Keratinocyte (primary cell): ENCODE data around the gene RFX2. TPM values are rescaled to one million over a fixed set of nuclear protein-coding genes. Genes with fewer than 3 reads are reported as not detected.

Experiments used
- DNase-seq: peaks from one replicate; pipeline ENCODE4 v3.0.0-alpha.2; 2011; ENCODE audit warnings: low read depth, missing footprints, low spot score
- FAIRE-seq: peaks from 2 replicates; lab custom pipeline; 2011; peaks lifted over from hg19 to GRCh38; lab: Jason Lieb, UNC
- H2AFZ ChIP-seq: 2 replicates; pipeline ENCODE4 v1.6.0; 2012; ENCODE audit warnings: low read length, control low read depth, inconsistent platforms; ENCODE audit not compliant: control insufficient read depth
- H3K27ac ChIP-seq: 2 replicates; pipeline ENCODE4 v1.5.1; 2011; ENCODE audit warnings: low read length; ENCODE audit not compliant: control insufficient read depth, insufficient read depth
- H3K27me3 ChIP-seq: 3 replicates; pipeline ENCODE4 v1.6.0; 2011; ENCODE audit warnings: low read length; ENCODE audit not compliant: control insufficient read depth, insufficient read depth; ENCODE audit errors: extremely low read depth
- H3K36me3 ChIP-seq, 2 experiments: 2 replicates in 1 of 2; 3 replicates in 1 of 2; pipeline ENCODE4 v1.5.1; 2011; ENCODE audit warnings: low read length in 2 of 2, mild to moderate bottlenecking in 1 of 2; ENCODE audit not compliant: control insufficient read depth in 2 of 2, insufficient read depth in 2 of 2; ENCODE audit errors: extremely low read depth in 1 of 2
- H3K4me1 ChIP-seq: 3 replicates; pipeline ENCODE4 v1.5.1; 2011; ENCODE audit warnings: low read length; ENCODE audit not compliant: control insufficient read depth, insufficient read depth; ENCODE audit errors: extremely low read depth
- H3K4me2 ChIP-seq: 3 replicates; pipeline ENCODE4 v1.6.0; 2011; ENCODE audit warnings: low read depth, low read length; ENCODE audit not compliant: control insufficient read depth, insufficient read depth; ENCODE audit errors: extremely low read depth
- H3K4me3 ChIP-seq, 3 experiments: fragments of 200-600 bp in 1 of 3; sonication (generic) in 1 of 3; 2 replicates in 2 of 3; 3 replicates in 1 of 3; pipeline ENCODE4 v1.5.1; 2011 to 2016; ENCODE audit warnings: low read length in 3 of 3, mild to moderate bottlenecking in 3 of 3, control low read depth in 2 of 3, inconsistent platforms in 1 of 3, low read depth in 1 of 3, mixed read lengths in 1 of 3, mixed run types in 1 of 3, moderate library complexity in 1 of 3; ENCODE audit not compliant: control insufficient read depth in 2 of 3, insufficient read depth in 2 of 3; ENCODE audit errors: extremely low read depth in 1 of 3
- H3K79me2 ChIP-seq: 2 replicates; pipeline ENCODE4 v1.6.0; 2012; ENCODE audit warnings: low read length; ENCODE audit not compliant: control insufficient read depth, insufficient read depth
- H3K9ac ChIP-seq: 3 replicates; pipeline ENCODE4 v1.6.0; 2011; ENCODE audit warnings: low read length; ENCODE audit not compliant: control insufficient read depth, insufficient read depth; ENCODE audit errors: extremely low read depth
- H3K9me1 ChIP-seq: 3 replicates; pipeline ENCODE4 v1.6.0; 2011; ENCODE audit warnings: low read length; ENCODE audit not compliant: control insufficient read depth, insufficient read depth; ENCODE audit errors: extremely low read depth
- H3K9me3 ChIP-seq: 2 replicates; pipeline ENCODE4 v1.5.1; 2012; ENCODE audit warnings: low read depth, low read length; ENCODE audit not compliant: control insufficient read depth
- H4K20me1 ChIP-seq: 3 replicates; pipeline ENCODE4 v1.6.0; 2011; ENCODE audit warnings: low read length; ENCODE audit not compliant: control insufficient read depth, insufficient read depth; ENCODE audit errors: extremely low read depth
- CTCF ChIP-seq, 3 experiments: IDR thresholded peaks in 1 of 3; conservative IDR thresholded peaks in 1 of 3; optimal IDR thresholded peaks in 1 of 3; 2 replicates in 2 of 3; 3 replicates in 1 of 3; pipeline versions ENCODE3 to v1.5.1; 2011; ENCODE audit warnings: low read length in 3 of 3, mild to moderate bottlenecking in 3 of 3, moderate library complexity in 2 of 3, control low read depth in 1 of 3, inconsistent platforms in 1 of 3; ENCODE audit not compliant: insufficient read depth in 2 of 3; ENCODE audit errors: extremely low read depth in 1 of 3
- EZH2 ChIP-seq: IDR thresholded peaks from one replicate; pipeline ENCODE4 v1.6.1; 2012; ENCODE audit warnings: inconsistent platforms, mild to moderate bottlenecking, low read length, moderate library complexity
- dilution Hi-C: fragments of 300-500 bp; cut with MboI; formaldehyde crosslinking; loops from one replicate; pipeline ENCODE4 v1.7.0; 2020; ENCODE audit warnings: low sequenced_read_pairs; ENCODE audit not compliant: extremely low pct_ligation_motif_present
- polyA plus RNA-seq, 5 experiments: library from polyadenylated mRNA; depleted of rRNA in 3 of 5; stranded (reverse) in 3 of 5; stranded (forward) in 1 of 5; unstranded in 1 of 5; fragments of >200 nt; gene quantifications; 1 replicate in 1 of 5; 2 replicates in 3 of 5; 3 replicates in 1 of 5; pipeline versions ENCODE4 v1.2.1 to v1.2.3, GENCODE V29; 2011 to 2012; ENCODE audit warnings: missing spikeins in 2 of 5, low read depth in 1 of 5, low replicate concordance in 1 of 5

RFX2 gene
- polyA plus RNA-seq, 1 donor (not counting 4 experiments of a cell fraction or from before 2014, with no cell fraction given): 5.8 TPM

GRCh38 chr19:6047256-6047655 is 63.0 kb downstream of the RFX2 start:
- no peak overlapping the region for H3K4me3 ChIP-seq
- no peak overlapping the region for H3K27ac ChIP-seq
- FAIRE-seq (no peak), DNase-seq (no peak)
- H3K79me2 ChIP-seq: peaks cover 7% of the 10 kb centered on the region
- no peaks in the 10 kb centered on the region for H3K27me3 ChIP-seq
- no peak overlapping the region for H2AFZ ChIP-seq
- H3K4me1 ChIP-seq: peaks cover 4% of the 10 kb centered on the region
- no peaks in the 10 kb centered on the region for H3K9me3 ChIP-seq
- H3K4me2 ChIP-seq: no peak overlapping the region
- no peaks in the 10 kb centered on the region for H3K9me1 ChIP-seq
- TF ChIP-seq CTCF (optimal IDR thresholded peaks at IDR 0.05 in 1 of 3, IDR thresholded peaks at IDR 0.05 in 1 of 3, conservative IDR thresholded peaks at IDR 0.05 in 1 of 3; ENCODE audit: extremely low read depth in 1 of 3, insufficient read depth in 2 of 3, low read length in 3 of 3) (no peak), EZH2 (no peak)
- H3K36me3 ChIP-seq: peaks cover 8 to 17% of the 10 kb centered on the region in 2 experiments
- dilution Hi-C loops: loop anchor here (25.0 kb wide), 1 partner anchor 240 kb away; the partner anchor contains the start of gene MLLT1
- no peaks in the 10 kb centered on the region for H4K20me1 ChIP-seq
- no peak overlapping the region for H3K9ac ChIP-seq

- no peak for FAIRE-seq
Observed at GRCh38 chr19:6045108-6045507, 65.2 kb downstream of the RFX2 start.

More at GRCh38 chr19:6045108-6045507, 65.2 kb downstream of the RFX2 start:
- no peaks in the 10 kb centered on the region for H3K9me3 ChIP-seq
- dilution Hi-C loops: loop anchor here (25.0 kb wide), 1 partner anchor 242 kb away; the partner anchor contains the start of gene MLLT1
- no peak overlapping the region for H3K4me3 ChIP-seq
- no peaks in the 10 kb centered on the region for H4K20me1 ChIP-seq
- no peak overlapping the region for H3K9ac ChIP-seq
- H2AFZ ChIP-seq: no peak overlapping the region
- TF ChIP-seq CTCF (optimal IDR thresholded peaks at IDR 0.05 in 1 of 3, IDR thresholded peaks at IDR 0.05 in 1 of 3, conservative IDR thresholded peaks at IDR 0.05 in 1 of 3; ENCODE audit: extremely low read depth in 1 of 3, insufficient read depth in 2 of 3, low read length in 3 of 3) (no peak), EZH2 (no peak)
- no peak for DNase-seq
- H3K9me1 ChIP-seq: no peaks in the 10 kb centered on the region
- H3K27me3 ChIP-seq: no peaks in the 10 kb centered on the region
- H3K27ac ChIP-seq: no peak overlapping the region
- H3K4me2 ChIP-seq: no peak overlapping the region
- H3K79me2 ChIP-seq: peaks cover 5% of the 10 kb centered on the region
- peaks cover 8 to 20% of the 10 kb centered on the region in 2 experiments for H3K36me3 ChIP-seq
- peaks cover 4% of the 10 kb centered on the region for H3K4me1 ChIP-seq
